Lower lobe of right lung (tissue), 2 donors: ENCODE data around the gene DVL1. TPM values are rescaled to one million over a fixed set of nuclear protein-coding genes. Genes with fewer than 3 reads are reported as not detected.

ENCODE experiments used
- ATAC-seq, 2 donors: fragments of 200-7000 bp; cut with Tn5 transposase; one replicate each; pipeline ENCODE4 v1.9.1; 2020 to 2022; ENCODE audit warnings: mild to moderate bottlenecking in 2 of 2, moderate library complexity in 2 of 2
- DNase-seq: peaks from one replicate; pipeline ENCODE4 v3.0.0-alpha.2; 2020
- H3K27ac ChIP-seq: fragments of 200-600 bp; one replicate; pipeline ENCODE4 v1.8.0; 2022
- H3K27me3 ChIP-seq: fragments of 200-600 bp; one replicate; pipeline ENCODE4 v1.8.0; 2022; ENCODE audit warnings: low read depth
- H3K36me3 ChIP-seq: fragments of 200-600 bp; one replicate; pipeline ENCODE4 v1.8.0; 2022; ENCODE audit warnings: mild to moderate bottlenecking
- H3K4me1 ChIP-seq: fragments of 200-600 bp; one replicate; pipeline ENCODE4 v1.8.0; 2022
- H3K4me3 ChIP-seq: fragments of 200-600 bp; one replicate; pipeline ENCODE4 v1.8.0; 2022; ENCODE audit warnings: mild to moderate bottlenecking
- H3K9me3 ChIP-seq: fragments of 200-600 bp; one replicate; pipeline ENCODE4 v1.8.0; 2022
- CTCF ChIP-seq: fragments of 200-600 bp; IDR thresholded peaks from one replicate; pipeline ENCODE4 v1.8.0; 2022; ENCODE audit warnings: antibody characterized with exemption, mild to moderate bottlenecking
- intact Hi-C: fragments of 100-400 bp; cut with DNase I; formaldehyde crosslinking; loops from one replicate; pipeline ENCODE4 v1.11.0; 2022
- total RNA-seq: library from RNA; stranded (reverse); fragmentation: NEBNext Ultra II Directional; extraction: Animal tissue kit (Norgen Biotek cat#: 25700); gene quantifications from one replicate; pipeline ENCODE4 v1.2.1, GENCODE V29; 2021
- donor health status: DM: no; HTN: yes; CAD: no; lungs with severe emphysema.

The DVL1 gene
- total RNA-seq, 1 donor from 2014 or later: 60.4 TPM

GRCh38 chr1:1348420-1349255 lies 580 bp downstream of the DVL1 start:
- H3K9me3 ChIP-seq: no peaks in the 10 kb centered on the region
- H3K4me1 ChIP-seq: peaks cover 63% of the 10 kb centered on the region
- H3K4me3 ChIP-seq: peak overlapping the region; percentile 72
- peak overlapping the region; percentile 78 for H3K27ac ChIP-seq
- intact Hi-C loops: no loop called here
- H3K36me3 ChIP-seq: no peaks in the 10 kb centered on the region
- peak; percentile 75 for DNase-seq
- H3K27me3 ChIP-seq: peaks cover 12% of the 10 kb centered on the region
- ATAC-seq: peak in 1 of 2 donors; percentile 1
- no peak for TF ChIP-seq CTCF

- H3K4me1 ChIP-seq: peaks cover 56% of the 10 kb centered on the region
- DNase-seq: no peak
- intact Hi-C loops: no loop called here
These were observed 1.4 kb downstream of the DVL1 start for GRCh38 chr1:1347663-1348419.

GRCh38 chr1:1347026-1347595 lies 2.1 kb downstream of the DVL1 start:
- Histone ChIP-seq H3K36me3 (no peaks in the 10 kb centered on the region), H3K4me3 (peak overlapping the region; percentile 72), H3K27ac (peak overlapping the region; percentile 78), H3K4me1 (peaks cover 49% of the 10 kb centered on the region), H3K9me3 (no peaks in the 10 kb centered on the region), H3K27me3 (no peaks in the 10 kb centered on the region)
- intact Hi-C loops: no loop called here
- no peak for TF ChIP-seq CTCF
- DNase-seq (no peak), ATAC-seq (no peak)

More at GRCh38 chr1:1347663-1348419, 1.4 kb downstream of the DVL1 start:
- Histone ChIP-seq H3K27ac (peak overlapping the region; percentile 78), H3K9me3 (no peaks in the 10 kb centered on the region), H3K27me3 (peaks cover 4% of the 10 kb centered on the region), H3K4me3 (peak overlapping the region; percentile 72), H3K36me3 (no peaks in the 10 kb centered on the region)
- no peak for TF ChIP-seq CTCF
- ATAC-seq: peak; percentile 48 to 51

- DNase-seq (no peak), ATAC-seq (no peak)
- no peaks in the 10 kb centered on the region for H3K9me3 ChIP-seq
- TF ChIP-seq CTCF: no peak
- H3K4me1 ChIP-seq: peaks cover 43% of the 10 kb centered on the region
- H3K27me3 ChIP-seq: no peaks in the 10 kb centered on the region
- intact Hi-C loops: no loop called here
- no peak overlapping the region for H3K4me3 ChIP-seq
- H3K27ac ChIP-seq: peak overlapping the region; percentile 46
- peaks cover 4% of the 10 kb centered on the region for H3K36me3 ChIP-seq
These were observed 2.7 kb downstream of the DVL1 start for GRCh38 chr1:1346501-1346890.

GRCh38 chr1:1345860-1346500 lies 3.2 kb downstream of the DVL1 start:
- H3K9me3 ChIP-seq: no peaks in the 10 kb centered on the region
- H3K4me3 ChIP-seq: no peak overlapping the region
- no peaks in the 10 kb centered on the region for H3K27me3 ChIP-seq
- H3K27ac ChIP-seq: peak overlapping the region; percentile 46
- DNase-seq (no peak), ATAC-seq (no peak)
- H3K36me3 ChIP-seq: peaks cover 8% of the 10 kb centered on the region
- peaks cover 41% of the 10 kb centered on the region for H3K4me1 ChIP-seq
- intact Hi-C loops: no loop called here
- TF ChIP-seq CTCF: no peak
